22Rv1 (cell line): ENCODE measurements around the gene CNTN4.

Experiments
- ZFX ChIP-seq: fragments of 450-650 bp; IDR thresholded peaks from 2 replicates; pipeline ENCODE4 v1.6.1; 2017; ENCODE audit warnings: antibody characterized with exemption, borderline replicate concordance
- TF ChIP-seq, protein P1 (sequence below): fragments of 450-650 bp; IDR thresholded peaks from 2 replicates; pipeline ENCODE4 v1.5.1; 2017; ENCODE audit warnings: mild to moderate bottlenecking

DNA sequence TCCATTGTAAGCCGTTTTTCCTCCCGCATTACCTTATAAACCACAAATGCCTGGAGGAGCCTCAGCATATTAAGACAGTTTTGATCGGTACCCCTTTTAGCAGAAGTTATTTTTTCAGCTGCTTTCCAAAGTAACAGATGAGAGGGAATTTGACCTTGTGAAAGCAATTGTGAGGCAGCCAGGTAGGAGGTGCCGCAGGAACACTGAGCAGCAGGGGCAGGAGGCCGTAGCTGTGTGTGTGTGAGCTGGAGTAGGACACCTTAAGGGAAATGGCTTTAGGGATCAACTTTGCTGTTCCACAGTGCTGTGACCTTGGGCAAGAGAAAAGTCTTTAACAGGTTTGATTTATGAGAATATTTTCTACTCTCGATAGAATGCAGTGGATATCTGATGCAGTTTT is 529.5 kb downstream of the CNTN4 start:
- TF ChIP-seq, protein P1, sequence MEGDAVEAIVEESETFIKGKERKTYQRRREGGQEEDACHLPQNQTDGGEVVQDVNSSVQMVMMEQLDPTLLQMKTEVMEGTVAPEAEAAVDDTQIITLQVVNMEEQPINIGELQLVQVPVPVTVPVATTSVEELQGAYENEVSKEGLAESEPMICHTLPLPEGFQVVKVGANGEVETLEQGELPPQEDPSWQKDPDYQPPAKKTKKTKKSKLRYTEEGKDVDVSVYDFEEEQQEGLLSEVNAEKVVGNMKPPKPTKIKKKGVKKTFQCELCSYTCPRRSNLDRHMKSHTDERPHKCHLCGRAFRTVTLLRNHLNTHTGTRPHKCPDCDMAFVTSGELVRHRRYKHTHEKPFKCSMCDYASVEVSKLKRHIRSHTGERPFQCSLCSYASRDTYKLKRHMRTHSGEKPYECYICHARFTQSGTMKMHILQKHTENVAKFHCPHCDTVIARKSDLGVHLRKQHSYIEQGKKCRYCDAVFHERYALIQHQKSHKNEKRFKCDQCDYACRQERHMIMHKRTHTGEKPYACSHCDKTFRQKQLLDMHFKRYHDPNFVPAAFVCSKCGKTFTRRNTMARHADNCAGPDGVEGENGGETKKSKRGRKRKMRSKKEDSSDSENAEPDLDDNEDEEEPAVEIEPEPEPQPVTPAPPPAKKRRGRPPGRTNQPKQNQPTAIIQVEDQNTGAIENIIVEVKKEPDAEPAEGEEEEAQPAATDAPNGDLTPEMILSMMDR: no peak
- TF ChIP-seq ZFX: no peak
